ENCODE data around the gene IL1RAPL2. TPM values are rescaled to one million over a fixed set of nuclear protein-coding genes. Genes with fewer than 3 reads are reported as not detected.

IL1RAPL2 gene
- total RNA-seq, 4 donors from 2014 or later = 0.16 TPM; not detected in 3

- Histone ChIP-seq H3K9me3 (no peaks in the 10 kb centered on the region), H3K4me3 (no peak overlapping the region), H3K36me3 (no peaks in the 10 kb centered on the region), H3K27me3 (no peaks in the 10 kb centered on the region), H3K4me1 (no peaks in the 10 kb centered on the region), H3K27ac (no peak overlapping the region)
- no peak for DNase-seq
- WGBS, 2 donors (ENCODE audit: low coverage in 1 of 2) = 83% methylated on average over 1 of the region's 1 CpG; no CpG with 5 or more reads in 1 of the 2 donors
- in situ Hi-C loops (cut with MboI; ENCODE audit: low pct_ligation_motif_present in 1 of 4, low pct_unique_long_range_greater_than_20kb in 1 of 4, low sequenced_read_pairs in 3 of 4) = no loop called here
- intact Hi-C loops (cut with DNase I; ENCODE audit: low total_unique reads) = no loop called here
- TF ChIP-seq EP300 (IDR thresholded peaks at IDR 0.05; ENCODE audit: low read depth) = no peak
- TF ChIP-seq POLR2AphosphoS5 (IDR thresholded peaks at IDR 0.05) = no peak
- TF ChIP-seq POLR2A (IDR thresholded peaks at IDR 0.05) = no peak
- TF ChIP-seq CTCF (IDR thresholded peaks at IDR 0.05) = no peak
Observed at GRCh38 chrX:105648732-105649131, 1082.7 kb downstream of the IL1RAPL2 start.

GRCh38 chrX:105650577-105650976, 1084.6 kb downstream of the IL1RAPL2 start:
- intact Hi-C loops (cut with DNase I; ENCODE audit: low total_unique reads) = no loop called here
- 44% methylated on average over 1 of the region's 1 CpG; no CpG with 5 or more reads in 1 of the 2 donors for WGBS, 2 donors (ENCODE audit: low coverage in 1 of 2)

GRCh38 chrX:105650986-105651385, 1085.0 kb downstream of the IL1RAPL2 start:
- in situ Hi-C loops (cut with MboI; ENCODE audit: low pct_ligation_motif_present in 1 of 4, low pct_unique_long_range_greater_than_20kb in 1 of 4, low sequenced_read_pairs in 3 of 4) = no loop called here
- no peaks in the 10 kb centered on the region for H3K9me3 ChIP-seq
- TF ChIP-seq POLR2A (IDR thresholded peaks at IDR 0.05) (no peak), CTCF (IDR thresholded peaks at IDR 0.05) (no peak), POLR2AphosphoS5 (IDR thresholded peaks at IDR 0.05) (no peak), EP300 (IDR thresholded peaks at IDR 0.05; ENCODE audit: low read depth) (no peak)
- H3K27me3 ChIP-seq = no peaks in the 10 kb centered on the region
- no peaks in the 10 kb centered on the region for H3K36me3 ChIP-seq
- no peaks in the 10 kb centered on the region for H3K4me1 ChIP-seq
- H3K4me3 ChIP-seq = no peak overlapping the region
- 82 to 92% methylated on average over 2 of the region's 2 CpGs for WGBS, 2 donors (ENCODE audit: low coverage in 1 of 2)
- no peak overlapping the region for H3K27ac ChIP-seq
- no peak for DNase-seq
- intact Hi-C loops (cut with DNase I; ENCODE audit: low total_unique reads) = no loop called here

More at GRCh38 chrX:105650577-105650976, 1084.6 kb downstream of the IL1RAPL2 start:
- Histone ChIP-seq H3K4me3 (no peak overlapping the region), H3K27me3 (no peaks in the 10 kb centered on the region), H3K9me3 (no peaks in the 10 kb centered on the region), H3K27ac (no peak overlapping the region), H3K4me1 (no peaks in the 10 kb centered on the region), H3K36me3 (no peaks in the 10 kb centered on the region)
- in situ Hi-C loops (cut with MboI; ENCODE audit: low pct_ligation_motif_present in 1 of 4, low pct_unique_long_range_greater_than_20kb in 1 of 4, low sequenced_read_pairs in 3 of 4) = no loop called here
- TF ChIP-seq EP300 (IDR thresholded peaks at IDR 0.05; ENCODE audit: low read depth) (no peak), POLR2A (IDR thresholded peaks at IDR 0.05) (no peak)
- DNase-seq = no peak

GRCh38 chrX:105653891-105654290, 1087.9 kb downstream of the IL1RAPL2 start:
- H3K36me3 ChIP-seq = no peaks in the 10 kb centered on the region
- 74 to 100% methylated on average over 1 to 2 of the region's 2 CpGs for WGBS, 2 donors (ENCODE audit: low coverage in 1 of 2)
- intact Hi-C loops (cut with DNase I; ENCODE audit: low total_unique reads) = no loop called here
- no peaks in the 10 kb centered on the region for H3K27me3 ChIP-seq
- H3K9me3 ChIP-seq = no peaks in the 10 kb centered on the region
- no peak overlapping the region for H3K4me3 ChIP-seq
- H3K4me1 ChIP-seq = no peaks in the 10 kb centered on the region
- TF ChIP-seq CTCF (IDR thresholded peaks at IDR 0.05) = no peak
- TF ChIP-seq EP300 (IDR thresholded peaks at IDR 0.05; ENCODE audit: low read depth) = no peak
- TF ChIP-seq POLR2AphosphoS5 (IDR thresholded peaks at IDR 0.05) = no peak
- no peak for TF ChIP-seq POLR2A (IDR thresholded peaks at IDR 0.05)
- H3K27ac ChIP-seq = no peak overlapping the region
- DNase-seq = no peak
- in situ Hi-C loops (cut with MboI; ENCODE audit: low pct_ligation_motif_present in 1 of 4, low pct_unique_long_range_greater_than_20kb in 1 of 4, low sequenced_read_pairs in 3 of 4) = no loop called here

GRCh38 chrX:105658136-105658535, 1092.1 kb downstream of the IL1RAPL2 start:
- H3K27ac ChIP-seq = no peak overlapping the region
- WGBS, 2 donors (ENCODE audit: low coverage in 1 of 2) = 80% methylated on average over 2 of the region's 2 CpGs; no CpG with 5 or more reads in 1 of the 2 donors
- in situ Hi-C loops (cut with MboI; ENCODE audit: low pct_ligation_motif_present in 1 of 4, low pct_unique_long_range_greater_than_20kb in 1 of 4, low sequenced_read_pairs in 3 of 4) (no loop called here), intact Hi-C loops (cut with DNase I; ENCODE audit: low total_unique reads) (no loop called here)
- no peak for DNase-seq
- H3K9me3 ChIP-seq = no peaks in the 10 kb centered on the region
- no peaks in the 10 kb centered on the region for H3K27me3 ChIP-seq
- no peak overlapping the region for H3K4me3 ChIP-seq
- no peaks in the 10 kb centered on the region for H3K36me3 ChIP-seq
- no peaks in the 10 kb centered on the region for H3K4me1 ChIP-seq
- TF ChIP-seq EP300 (IDR thresholded peaks at IDR 0.05; ENCODE audit: low read depth) (no peak), POLR2AphosphoS5 (IDR thresholded peaks at IDR 0.05) (no peak), POLR2A (IDR thresholded peaks at IDR 0.05) (no peak), CTCF (IDR thresholded peaks at IDR 0.05) (no peak)

All from transverse colon (tissue), 4 donors.